HL-60/S4 treated with phorbol 12-myristate 13-acetate at 8.2 ng/mL for 4 days and 3 days (cell line): ENCODE measurements around the gene SARDH.

Source experiments
- in situ Hi-C: fragments of 300-500 bp; cut with MboI; formaldehyde crosslinking; loops from 2 replicates; pipeline ENCODE4 v1.15.0; 2022; ENCODE audit warnings: low sequenced_read_pairs

Gene SARDH

DNA sequence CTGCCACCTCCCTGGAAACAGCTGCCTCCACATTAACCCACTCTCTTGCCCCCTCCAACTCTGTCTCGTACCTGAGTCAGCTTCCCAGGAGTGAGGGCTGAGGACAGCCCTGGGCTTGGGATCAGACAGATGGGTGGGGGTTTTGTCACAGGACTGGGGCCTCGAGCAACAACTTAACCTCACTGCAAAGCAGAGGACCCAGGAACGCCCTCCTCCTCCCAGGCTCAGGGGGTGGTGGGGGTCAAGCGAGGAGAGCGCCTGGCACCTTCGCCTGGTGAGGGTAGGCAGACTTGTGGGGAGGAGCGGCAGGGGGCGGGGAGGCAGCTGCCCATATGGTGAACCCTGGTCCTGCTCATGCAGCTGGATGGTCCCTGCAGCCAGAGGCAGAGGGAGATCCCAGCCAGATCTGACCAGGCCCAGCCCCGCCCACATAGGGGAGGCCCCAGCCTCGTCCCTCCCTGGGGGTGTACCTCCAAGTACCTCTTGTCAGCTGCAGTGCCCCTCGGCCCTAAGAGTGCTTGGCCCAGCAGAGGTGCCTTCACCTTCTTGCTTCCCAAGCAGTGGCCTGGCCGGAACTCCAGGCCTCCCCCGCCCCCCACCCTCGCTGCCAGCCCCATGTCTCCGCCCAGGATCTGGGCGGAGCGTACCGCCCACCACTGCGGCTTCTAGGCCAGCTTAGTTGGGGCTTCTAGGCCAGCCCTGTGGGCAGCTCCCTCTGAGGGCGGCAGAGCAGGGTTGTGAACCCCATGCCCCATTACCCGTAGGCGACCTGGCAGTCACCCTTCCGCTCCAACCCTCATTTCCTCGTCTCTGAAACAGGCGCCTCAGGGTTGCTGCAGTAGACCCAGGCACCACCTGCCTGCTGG is at the start of gene SARDH:
TSS of gene SARDH (minus strand) at position 579 of the 866 bp plus-strand sequence. CDS start 4,179 bp downstream, outside the sequence.
- in situ Hi-C loops: no loop called here

DNA sequence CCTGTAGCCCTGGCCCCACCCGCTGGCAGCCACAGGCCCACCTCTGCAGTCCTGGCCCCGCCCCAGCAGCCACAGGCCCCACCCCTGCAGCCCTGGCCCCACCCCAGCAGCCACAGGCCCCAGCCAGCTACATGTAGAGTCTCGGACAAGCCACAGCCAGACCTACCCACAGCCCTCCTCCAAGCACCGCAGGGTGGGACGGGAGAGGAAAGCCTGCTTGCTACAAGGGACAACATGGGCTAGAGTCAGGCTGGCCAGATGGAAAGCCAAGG is 49.5 kb upstream of the SARDH start:
- in situ Hi-C loops: loop anchor here (10.0 to 25.0 kb wide), 2 partner anchors 207 to 325 kb away; partner anchors contain the start of gene VAV2

DNA sequence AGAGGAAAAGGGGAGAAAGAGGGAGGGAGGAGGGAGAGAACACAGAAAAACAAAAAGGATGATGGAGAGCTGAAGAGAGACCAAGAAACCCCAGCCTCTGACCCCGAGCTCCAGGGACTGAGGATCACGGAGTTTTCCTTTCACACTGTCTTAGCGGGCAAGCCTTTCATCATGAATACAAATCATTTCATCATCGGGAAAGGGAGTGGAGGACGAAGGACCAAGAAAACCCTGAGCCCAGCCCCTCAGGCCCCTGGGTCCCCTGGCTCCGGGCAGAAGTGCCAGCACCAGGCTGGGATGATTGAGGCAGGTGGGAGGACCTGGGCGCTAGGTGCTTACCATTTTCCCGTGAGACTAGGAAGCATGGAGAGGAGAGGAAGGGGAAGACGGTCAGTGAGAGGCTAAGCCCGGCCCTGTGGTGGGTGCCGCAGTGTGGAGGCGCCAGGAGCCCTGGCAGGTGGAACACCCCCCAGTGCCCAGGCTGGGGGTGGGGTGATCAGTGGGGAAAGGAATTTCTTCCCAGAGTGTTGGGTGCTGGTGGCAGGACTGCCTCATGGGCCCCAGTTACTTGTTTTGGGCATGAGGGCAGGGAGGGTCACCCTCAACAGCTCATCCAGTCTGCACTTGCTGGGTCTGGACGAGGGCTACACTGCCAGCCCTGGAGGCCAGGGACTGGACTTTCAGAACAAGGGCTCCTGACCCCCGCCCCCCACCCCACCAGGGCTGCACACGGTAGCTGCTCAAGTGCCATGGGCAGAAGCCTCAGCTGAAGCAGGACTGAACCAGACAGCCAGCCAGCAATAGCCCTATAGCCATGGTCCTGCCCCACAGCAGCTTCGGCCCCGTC is 49.0 kb upstream of the SARDH start:
- in situ Hi-C loops: loop anchor here (10.0 to 25.0 kb wide), 2 partner anchors 208 to 325 kb away; partner anchors contain the start of gene VAV2

GRCh38 chr9:133786371-133786753 is 48.2 kb upstream of the SARDH start:
- in situ Hi-C loops: loop anchor here (10.0 to 25.0 kb wide), 2 partner anchors 208 to 326 kb away; partner anchors contain the start of gene VAV2

- in situ Hi-C loops: loop anchor here (10.0 to 25.0 kb wide), 2 partner anchors 209 to 326 kb away; partner anchors contain the start of gene VAV2
Observed at GRCh38 chr9:133785753-133786370, 47.7 kb upstream of the SARDH start.

DNA sequence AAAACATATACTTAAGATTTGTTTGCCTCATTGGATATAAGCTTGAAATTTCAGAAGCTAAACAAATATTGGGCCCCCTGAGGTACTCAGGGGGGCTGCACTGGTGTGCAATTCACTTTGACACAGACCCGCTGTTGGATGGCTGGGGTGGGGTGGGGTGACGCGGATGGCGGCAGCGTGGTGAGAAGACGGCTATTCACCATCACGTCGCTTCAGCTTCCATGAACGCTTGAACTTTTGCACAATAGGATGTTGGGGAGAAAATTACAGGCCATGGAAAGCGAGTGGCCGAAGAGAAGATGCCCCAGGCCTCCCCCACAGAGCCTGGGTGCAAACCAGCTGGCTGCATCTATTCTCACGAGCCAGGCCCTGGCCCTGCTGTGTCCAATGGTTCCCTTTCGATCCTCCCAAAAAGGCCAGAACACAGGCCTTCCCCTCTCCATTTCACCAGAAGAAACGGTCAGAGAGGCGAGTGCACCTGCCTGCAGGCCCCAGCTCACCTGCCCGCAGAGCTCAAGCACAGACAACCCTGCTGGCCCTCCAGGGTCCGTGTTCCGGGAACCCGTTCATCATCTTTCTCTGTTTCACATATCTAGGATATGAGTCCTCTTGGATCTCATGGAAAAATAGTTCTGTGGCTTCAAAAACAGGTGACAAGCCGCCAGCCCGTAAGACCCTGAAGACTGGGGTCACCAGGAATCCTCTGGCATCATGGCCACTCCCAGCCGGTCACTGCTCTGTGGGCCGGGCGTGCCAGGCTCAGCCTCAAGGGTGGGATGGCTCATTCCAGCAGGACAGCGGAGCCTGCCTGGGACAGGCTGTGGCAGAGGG is 46.8 kb upstream of the SARDH start:
- in situ Hi-C loops: loop anchor here (10.0 to 25.0 kb wide), 2 partner anchors 210 to 327 kb away; partner anchors contain the start of gene VAV2

GRCh38 chr9:133783331-133783731 is 45.2 kb upstream of the SARDH start:
- in situ Hi-C loops: loop anchor here (10.0 to 25.0 kb wide), 2 partner anchors 211 to 329 kb away; partner anchors contain the start of gene VAV2

- in situ Hi-C loops: loop anchor here (10.0 to 25.0 kb wide), 2 partner anchors 212 to 330 kb away; partner anchors contain the start of gene VAV2
Observed at GRCh38 chr9:133782157-133783130, 44.3 kb upstream of the SARDH start.

DNA sequence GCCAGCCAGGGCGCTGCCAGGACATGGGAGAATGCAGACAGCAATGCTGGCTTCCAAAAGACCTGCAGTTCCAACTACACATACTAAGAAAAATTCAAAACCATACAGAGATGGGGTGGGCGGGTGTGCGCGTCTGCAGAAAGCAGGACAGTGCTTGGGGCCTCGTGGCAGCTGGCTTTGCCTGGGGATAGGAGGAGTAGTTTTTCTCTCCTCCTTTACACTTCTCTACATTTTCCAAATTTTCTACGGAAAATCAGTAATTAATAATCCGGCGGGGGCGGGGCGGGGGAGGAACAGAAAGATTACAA is 43.6 kb upstream of the SARDH start:
- in situ Hi-C loops: loop anchor here (10.0 to 25.0 kb wide), 2 partner anchors 213 to 331 kb away; partner anchors contain the start of gene VAV2

GRCh38 chr9:133780962-133781827 is 43.0 kb upstream of the SARDH start:
- in situ Hi-C loops: loop anchor here (10.0 to 25.0 kb wide), 2 partner anchors 214 to 331 kb away; partner anchors contain the start of gene VAV2

DNA sequence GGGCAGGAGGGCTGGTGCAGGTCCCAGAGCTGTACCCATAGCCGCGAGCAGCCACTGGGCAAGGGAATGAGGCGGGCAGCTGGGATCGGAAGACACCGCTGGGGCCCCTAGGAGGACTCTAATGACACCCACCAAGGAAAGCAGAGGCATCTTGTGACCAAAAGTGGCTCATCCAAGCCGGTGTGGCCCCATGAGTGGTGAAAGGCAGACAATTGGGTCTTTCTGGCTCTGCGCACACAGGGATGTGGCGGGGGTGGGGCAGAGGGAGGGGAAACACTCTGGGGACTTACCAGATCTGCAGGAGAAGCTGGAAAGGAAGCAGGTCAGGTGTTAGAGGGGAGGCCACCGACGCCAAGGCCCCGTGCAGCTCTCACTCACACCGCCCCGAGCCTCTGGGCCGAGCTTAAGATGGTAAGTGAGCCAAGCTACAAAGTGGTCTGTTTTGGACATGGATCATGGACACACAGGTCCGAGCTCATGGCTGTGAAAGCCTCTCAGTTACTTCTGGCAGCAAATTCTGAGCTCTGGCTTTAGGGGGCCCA is 42.3 kb upstream of the SARDH start:
- in situ Hi-C loops: loop anchor here (10.0 to 25.0 kb wide), 2 partner anchors 214 to 332 kb away; partner anchors contain the start of gene VAV2

DNA sequence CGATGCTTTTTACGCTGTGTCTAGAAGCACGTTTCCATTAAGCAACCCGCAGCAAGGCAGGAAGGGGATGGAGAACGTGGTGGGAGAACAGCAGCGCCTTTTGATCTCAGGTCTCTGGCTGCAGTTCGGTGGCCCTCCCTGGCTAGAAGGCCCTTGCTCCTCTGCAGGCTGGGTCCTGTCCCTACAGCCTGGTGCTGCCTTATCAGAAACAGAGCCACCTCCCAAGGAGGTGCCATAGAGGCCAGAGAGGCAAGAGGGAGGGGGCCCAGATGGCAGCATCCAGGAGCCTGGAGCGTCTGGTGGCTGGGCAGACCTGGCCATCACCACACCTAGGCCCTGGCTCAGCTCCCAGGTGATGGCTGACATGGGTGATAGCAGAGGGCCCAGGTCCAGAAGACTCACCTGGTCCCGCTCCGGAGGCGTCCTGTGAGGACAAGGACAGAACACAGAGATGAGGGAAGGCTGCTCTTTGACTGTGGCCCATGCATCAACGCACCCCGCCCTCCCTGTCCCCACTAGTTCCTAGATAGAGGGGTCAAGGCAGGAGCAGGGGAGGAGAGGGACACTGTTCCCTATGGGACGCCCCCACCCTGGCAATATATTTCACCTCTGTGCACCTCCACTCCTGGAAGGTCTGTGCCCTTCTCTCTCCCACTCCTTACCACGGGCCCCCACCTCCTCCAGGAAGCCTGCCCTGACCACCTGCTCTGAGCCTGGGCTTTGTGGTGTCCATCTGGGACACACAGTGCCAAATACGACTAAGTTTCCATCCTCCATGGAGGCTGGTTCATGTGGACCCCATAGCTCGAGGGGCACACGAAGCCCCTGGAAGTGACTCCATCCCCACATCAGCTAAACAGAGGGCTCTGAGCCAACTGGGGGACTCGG is 41.6 kb upstream of the SARDH start:
- in situ Hi-C loops: loop anchor here (10.0 to 25.0 kb wide), 2 partner anchors 215 to 333 kb away; partner anchors contain the start of gene VAV2

- in situ Hi-C loops: loop anchor here (25.0 kb wide), 1 partner anchor 333 kb away; no protein-coding TSS in a partner anchor
Observed at GRCh38 chr9:133779081-133779480, 40.9 kb upstream of the SARDH start.

- in situ Hi-C loops: loop anchor here (25.0 kb wide), 1 partner anchor 334 kb away; no protein-coding TSS in a partner anchor
Observed at GRCh38 chr9:133778336-133779013, 40.3 kb upstream of the SARDH start.

DNA sequence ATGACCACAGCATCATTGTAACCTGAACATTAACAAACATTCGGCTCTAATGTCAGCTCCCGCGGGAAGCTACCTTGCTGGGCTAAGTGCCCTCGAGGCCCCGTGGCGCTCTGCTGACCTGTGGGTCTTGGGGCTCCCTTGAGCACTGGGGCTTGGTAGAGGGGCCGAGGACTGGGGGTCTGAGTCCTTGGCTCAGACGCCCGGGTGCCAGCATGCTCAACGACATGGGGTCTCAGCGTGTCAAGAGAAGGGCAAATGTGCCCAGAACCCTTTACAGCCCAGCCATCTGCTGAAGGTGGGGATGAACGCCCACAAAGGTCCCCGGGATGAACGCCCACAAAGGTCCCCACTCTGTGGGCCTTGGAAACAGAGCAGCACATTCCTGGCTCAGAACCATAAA is 39.7 kb upstream of the SARDH start:
- in situ Hi-C loops: loop anchor here (25.0 kb wide), 1 partner anchor 334 kb away; no protein-coding TSS in a partner anchor
